Hepatocyte (in vitro differentiated cells): ENCODE data around the gene OBP2B. TPM values are rescaled to one million over a fixed set of nuclear protein-coding genes. Genes with fewer than 3 reads are reported as not detected.
"Not testable (repeated sequence)": the region's sequence is repeated elsewhere in the genome, so short reads cannot be mapped to it uniquely, and the experiment has no call there.

Experiments
- DNase-seq: peaks from one replicate; pipeline ENCODE4 v3.0.0-alpha.2; 2016; ENCODE audit warnings: low spot score
- H2AFZ ChIP-seq: fragments of 200-600 bp; sonication (generic); 2 replicates; pipeline ENCODE4 v1.6.0; 2016; ENCODE audit warnings: antibody characterized with exemption, mild to moderate bottlenecking
- H3K27ac ChIP-seq: fragments of 200-600 bp; sonication (generic); 2 replicates; pipeline ENCODE4 v1.5.1; 2016; ENCODE audit warnings: mild to moderate bottlenecking
- H3K27me3 ChIP-seq: fragments of 200-600 bp; sonication (generic); 2 replicates; pipeline ENCODE4 v1.6.1; 2016
- H3K36me3 ChIP-seq: fragments of 200-600 bp; sonication (generic); replicated peaks from 2 replicates; pipeline ENCODE4 v1.5.1; 2016; ENCODE audit warnings: low read depth; ENCODE audit not compliant: insufficient read depth
- H3K4me1 ChIP-seq: fragments of 200-600 bp; sonication (generic); 2 replicates; pipeline ENCODE4 v1.5.1; 2016; ENCODE audit warnings: mild to moderate bottlenecking, moderate library complexity; ENCODE audit not compliant: insufficient read depth
- H3K4me2 ChIP-seq: fragments of 200-600 bp; sonication (generic); 2 replicates; pipeline ENCODE4 v1.6.0; 2016
- H3K4me3 ChIP-seq: fragments of 200-600 bp; sonication (generic); 2 replicates; pipeline ENCODE4 v1.5.1; 2016; ENCODE audit warnings: mild to moderate bottlenecking
- H3K79me2 ChIP-seq: fragments of 200-600 bp; sonication (generic); 2 replicates; pipeline ENCODE4 v1.6.0; 2017; ENCODE audit warnings: mild to moderate bottlenecking
- H3K9me2 ChIP-seq: fragments of 200-600 bp; sonication (generic); replicated peaks from 2 replicates; pipeline ENCODE4 v1.6.0; 2017; ENCODE audit warnings: mild to moderate bottlenecking; ENCODE audit not compliant: insufficient read depth
- H3K9me3 ChIP-seq: fragments of 200-600 bp; sonication (generic); 2 replicates; pipeline ENCODE4 v1.5.1; 2016; ENCODE audit warnings: low read depth, mild to moderate bottlenecking
- H4K20me1 ChIP-seq: fragments of 200-600 bp; sonication (generic); 2 replicates; pipeline ENCODE4 v1.6.0; 2016; ENCODE audit warnings: mild to moderate bottlenecking; ENCODE audit not compliant: insufficient read depth, poor library complexity, severe bottlenecking
- CTCF ChIP-seq: fragments of 200-600 bp; sonication (generic); IDR thresholded peaks from 2 replicates; pipeline ENCODE4 v1.5.1; 2016; ENCODE audit warnings: antibody characterized with exemption, mild to moderate bottlenecking; ENCODE audit not compliant: poor library complexity
- EZH2 ChIP-seq: fragments of 200-600 bp; sonication (generic); IDR thresholded peaks from 2 replicates; pipeline ENCODE4 v1.6.1; 2016; ENCODE audit warnings: antibody characterized with exemption, mild to moderate bottlenecking, borderline replicate concordance
- EZH2phosphoT487 ChIP-seq: fragments of 200-600 bp; sonication (generic); IDR thresholded peaks from one replicate; pipeline ENCODE4 v1.6.1; 2018; ENCODE audit warnings: antibody characterized with exemption, mild to moderate bottlenecking, low read depth, moderate library complexity; ENCODE audit not compliant: unreplicated experiment, severe bottlenecking
- WGBS: methylation state at CpG from one replicate; pipeline ENCODE4 v1.1.6; 2016; ENCODE audit warnings: low lambda C conversion rate; ENCODE audit errors: missing lambda C conversion rate; 5-methylcytosine and 5-hydroxymethylcytosine counted together
- polyA plus RNA-seq: library from polyadenylated mRNA; unstranded; fragments of >200 nt; fragmentation: Nextera tagmentation; extraction: Ambion mirVana; gene quantifications from 2 replicates; pipeline ENCODE4 v1.2.1, GENCODE V29; 2016
- total RNA-seq: library from RNA; depleted of rRNA; stranded (reverse); fragments of >200 nt; gene quantifications from 2 replicates; pipeline ENCODE4 v1.2.3, GENCODE V29; 2014

Gene OBP2B
- total and polyA plus RNA-seq, 2 experiments from 2014 or later, result not detected

GRCh38 chr9:133207021-133207531 is 2.0 kb downstream of the OBP2B start:
- TF ChIP-seq EZH2 (no peak), EZH2phosphoT487 (no peak), CTCF (no peak)
- 84% methylated on average over 14 of the region's 14 CpGs for WGBS
- DNase-seq, result no peak
- Histone ChIP-seq H4K20me1 (no peaks in the 10 kb centered on the region), H3K9me3 (no peaks in the 10 kb centered on the region), H3K36me3 (no peaks in the 10 kb centered on the region), H3K79me2 (no peaks in the 10 kb centered on the region), H3K4me3 (no peak overlapping the region), H2AFZ (no peak overlapping the region), H3K4me2 (no peak overlapping the region), H3K27ac (no peak overlapping the region), H3K4me1 (no peaks in the 10 kb centered on the region), H3K9me2 (no peaks in the 10 kb centered on the region), H3K27me3 (no peaks in the 10 kb centered on the region)

- Histone ChIP-seq H3K27me3 (no peaks in the 10 kb centered on the region), H3K4me1 (no peaks in the 10 kb centered on the region), H2AFZ (no peak overlapping the region), H3K4me2 (no peak overlapping the region), H3K79me2 (no peaks in the 10 kb centered on the region), H3K9me2 (no peaks in the 10 kb centered on the region), H4K20me1 (no peaks in the 10 kb centered on the region), H3K4me3 (no peak overlapping the region), H3K36me3 (no peaks in the 10 kb centered on the region), H3K9me3 (no peaks in the 10 kb centered on the region), H3K27ac (no peak overlapping the region)
- WGBS, result 88% methylated on average over 24 of the region's 35 CpGs
- no peak for DNase-seq
- TF ChIP-seq EZH2phosphoT487, result no peak
- no peak for TF ChIP-seq CTCF
- TF ChIP-seq EZH2, result no peak
Measured at GRCh38 chr9:133205996-133206931, 2.8 kb downstream of the OBP2B start.

GRCh38 chr9:133205481-133205887 is 3.6 kb downstream of the OBP2B start:
- not testable (repeated sequence) for H3K36me3 ChIP-seq, H4K20me1 ChIP-seq, H3K27ac ChIP-seq, H3K4me1 ChIP-seq, H3K4me3 ChIP-seq, H3K79me2 ChIP-seq, H2AFZ ChIP-seq, DNase-seq, H3K9me2 ChIP-seq, H3K4me2 ChIP-seq, H3K27me3 ChIP-seq, H3K9me3 ChIP-seq
- WGBS, result 85% methylated on average over 9 of the region's 14 CpGs

GRCh38 chr9:133204993-133205336 is 4.1 kb downstream of the OBP2B start:
- Histone ChIP-seq H3K27ac (no peak overlapping the region), H3K27me3 (no peaks in the 10 kb centered on the region), H3K9me3 (no peaks in the 10 kb centered on the region), H3K79me2 (no peaks in the 10 kb centered on the region), H3K4me1 (no peaks in the 10 kb centered on the region), H2AFZ (no peak overlapping the region), H3K4me3 (no peak overlapping the region), H3K36me3 (no peaks in the 10 kb centered on the region), H3K4me2 (no peak overlapping the region), H4K20me1 (no peaks in the 10 kb centered on the region), H3K9me2 (no peaks in the 10 kb centered on the region)
- no peak for DNase-seq
- TF ChIP-seq CTCF (no peak), EZH2 (no peak), EZH2phosphoT487 (no peak)
- 90% methylated on average over 8 of the region's 8 CpGs for WGBS
